B cell (primary cell): ENCODE results near the gene SDK1. TPM values are rescaled to one million over a fixed set of nuclear protein-coding genes. Genes with fewer than 3 reads are reported as not detected.

Source experiments
- ATAC-seq: fragments of 200-7000 bp; cut with Tn5 transposase; one replicate; pipeline ENCODE4 v1.10.0; 2021; ENCODE audit warnings: low read depth, mild to moderate bottlenecking, moderate number of reproducible peaks, moderate library complexity
- CTCF ChIA-PET: fragments of 350-600 bp; sonication (Branson Sonifier 250); formaldehyde crosslinking; loops from one replicate; lab custom pipeline; 2021; ENCODE audit warnings: antibody characterized with exemption, inconsistent platforms; lab: Charles Lee
- POLR2A ChIA-PET: fragments of 350-600 bp; sonication (Branson Sonifier 250); formaldehyde crosslinking; loops from one replicate; lab custom pipeline; 2021; ENCODE audit warnings: antibody characterized with exemption; lab: Charles Lee
- DNase-seq: peaks from one replicate; pipeline ENCODE4 v3.0.0; 2013
- H2AFZ ChIP-seq: 2 replicates; pipeline ENCODE4 v1.6.1; 2012; ENCODE audit warnings: mild to moderate bottlenecking, low read depth, low read length; ENCODE audit not compliant: insufficient read depth, poor library complexity, severe bottlenecking
- H3K27ac ChIP-seq, 2 donors: 1 replicate in 1 of 2; 2 replicates in 1 of 2; pipeline ENCODE4 v1.5.1; 2012 to 2013; ENCODE audit warnings: low read length in 2 of 2, mild to moderate bottlenecking in 2 of 2, moderate library complexity in 1 of 2
- H3K27me3 ChIP-seq, 4 experiments: fragments of 200-600 bp in 1 of 4; sonication (generic) in 1 of 4; replicated peaks in 1 of 4; 1 replicate in 2 of 4; 2 replicates in 2 of 4; pipeline versions ENCODE4 v1.6.1 to v1.7.0; 2013 to 2016; ENCODE audit warnings: low read length in 3 of 4, mild to moderate bottlenecking in 2 of 4, mixed read lengths in 1 of 4, moderate library complexity in 1 of 4; ENCODE audit not compliant: insufficient read depth in 4 of 4, control insufficient read depth in 3 of 4; ENCODE audit errors: control extremely low read depth in 1 of 4
- H3K36me3 ChIP-seq, 2 experiments: replicated peaks in 1 of 2; 1 replicate in 1 of 2; 2 replicates in 1 of 2; pipeline versions ENCODE4 v1.6.1 to v1.7.1; 2013; ENCODE audit warnings: low read length in 1 of 2; ENCODE audit not compliant: insufficient read depth in 2 of 2, control insufficient read depth in 1 of 2; ENCODE audit errors: control extremely low read depth in 1 of 2, extremely low read depth in 1 of 2
- H3K4me1 ChIP-seq, 2 donors: fragments of 200-600 bp in 1 of 2; sonication (generic) in 1 of 2; 1 replicate in 1 of 2; 2 replicates in 1 of 2; pipeline versions ENCODE4 v1.5.1 to v1.6.1; 2013 to 2017; ENCODE audit warnings: low read length in 2 of 2; ENCODE audit not compliant: control insufficient read depth in 2 of 2, insufficient read depth in 2 of 2
- H3K4me2 ChIP-seq: replicated peaks from 2 replicates; pipeline ENCODE3; 2012; ENCODE audit warnings: mild to moderate bottlenecking, low read depth, low read length; ENCODE audit not compliant: poor library complexity, severe bottlenecking
- H3K4me3 ChIP-seq, 5 experiments: fragments of 200-600 bp in 1 of 5; sonication (generic) in 1 of 5; 1 replicate in 3 of 5; 2 replicates in 2 of 5; pipeline versions ENCODE4 v1.5.1 to v1.7.0; 2011 to 2016; ENCODE audit warnings: low read length in 4 of 5, mild to moderate bottlenecking in 4 of 5, low read depth in 2 of 5, control low read depth in 1 of 5, moderate library complexity in 1 of 5; ENCODE audit not compliant: insufficient read depth in 1 of 5; ENCODE audit errors: control extremely low read depth in 1 of 5, extremely low read depth in 1 of 5
- H3K79me2 ChIP-seq: fragments of 200-600 bp; sonication (generic); one replicate; pipeline ENCODE4 v1.6.0; 2016; ENCODE audit warnings: low read length; ENCODE audit not compliant: control insufficient read depth, insufficient read depth
- H3K9ac ChIP-seq: fragments of 200-600 bp; sonication (generic); 2 replicates; pipeline ENCODE4 v1.6.1; 2017; ENCODE audit warnings: mild to moderate bottlenecking, low read length, moderate library complexity
- H3K9me3 ChIP-seq, 3 donors: one replicate each; pipeline versions ENCODE4 v1.6.1 to v1.7.1; 2013; ENCODE audit warnings: low read length in 2 of 3; ENCODE audit not compliant: control insufficient read depth in 2 of 3, insufficient read depth in 1 of 3; ENCODE audit errors: control extremely low read depth in 1 of 3
- H4K20me1 ChIP-seq: 2 replicates; pipeline ENCODE4 v1.6.0; 2012; ENCODE audit warnings: mild to moderate bottlenecking, low read length; ENCODE audit not compliant: insufficient read depth, control insufficient read depth, poor library complexity, severe bottlenecking
- H3K27ac Mint-ChIP-seq: one replicate; pipeline ENCODE4 v1.8.0; 2021; ENCODE audit warnings: mixed read lengths
- H3K27me3 Mint-ChIP-seq: one replicate; pipeline ENCODE4 v1.8.0; 2021; ENCODE audit warnings: mixed read lengths
- H3K4me1 Mint-ChIP-seq: one replicate; pipeline ENCODE4 v1.8.0; 2021; ENCODE audit warnings: mixed read lengths
- H3K4me3 Mint-ChIP-seq: one replicate; pipeline ENCODE4 v1.8.0; 2021; ENCODE audit warnings: mixed read lengths
- H3K9me3 Mint-ChIP-seq: one replicate; pipeline ENCODE4 v1.8.0; 2022; ENCODE audit warnings: mixed read lengths; ENCODE audit not compliant: insufficient read depth
- CTCF ChIP-seq: fragments of 200-600 bp; IDR thresholded peaks from one replicate; pipeline ENCODE4 v1.8.0; 2022; ENCODE audit warnings: antibody characterized with exemption, mild to moderate bottlenecking
- EZH2 ChIP-seq: IDR thresholded peaks from 2 replicates; pipeline ENCODE4 v1.6.1; 2012; ENCODE audit warnings: borderline replicate concordance, low read depth, mild to moderate bottlenecking, moderate library complexity, low read length; ENCODE audit not compliant: insufficient read depth, poor library complexity, severe bottlenecking
- WGBS: methylation state at CpG from one replicate; pipeline ENCODE4 v1.1.5; 2013; ENCODE audit warnings: missing lambda C conversion rate; ENCODE audit not compliant: insufficient coverage; 5-methylcytosine and 5-hydroxymethylcytosine counted together
- intact Hi-C: fragments of 100-400 bp; cut with micrococcal nuclease; formaldehyde crosslinking; loops from one replicate; pipeline ENCODE4 v1.10.0; 2022
- polyA plus RNA-seq: library from polyadenylated mRNA; depleted of rRNA; stranded (reverse); fragments of >200 nt; gene quantifications from 2 replicates; pipeline ENCODE4 v1.2.3, GENCODE V29; 2012
- total RNA-seq, 2 donors: library from RNA; stranded (reverse); fragments of 120-200 nt in 1 of 2; gene quantifications; 1 replicate in 1 of 2; 2 replicates in 1 of 2; pipeline versions ENCODE4 v1.2.3 to v1.2.4, GENCODE V29; 2013 to 2022

The SDK1 gene
- total and polyA plus RNA-seq, 2 donors (not counting 1 experiment from before 2014, with no cell fraction given): 0.73 to 2.0 TPM

- intact Hi-C loops: no loop called here
- Histone ChIP-seq H3K36me3 (no peaks in the 10 kb centered on the region), H3K27ac (no peak overlapping the region), H3K9me3 (peaks cover 0 to 11% (median 0%) of the 10 kb centered on the region in 3 donors), H3K9ac (no peak overlapping the region), H2AFZ (no peak overlapping the region), H3K27me3 (no peaks in the 10 kb centered on the region), H4K20me1 (no peaks in the 10 kb centered on the region), H3K4me2 (no peak overlapping the region), H3K4me1 (no peaks in the 10 kb centered on the region), H3K79me2 (no peaks in the 10 kb centered on the region), H3K4me3 (no peak overlapping the region)
- WGBS: 88% methylated on average over 12 of the region's 13 CpGs
- ATAC-seq: no peak
- Mint-ChIP-seq H3K4me1 (no peaks in the 10 kb centered on the region), H3K4me3 (no peak overlapping the region), H3K9me3 (no peaks in the 10 kb centered on the region), H3K27me3 (peaks cover 6% of the 10 kb centered on the region), H3K27ac (no peak overlapping the region)
- ChIA-PET CTCF (no interaction called here), POLR2A (no interaction called here)
- no peak for DNase-seq
- TF ChIP-seq EZH2 (no peak), CTCF (no peak)
These were observed 778.9 kb downstream of the SDK1 start for GRCh38 chr7:4079956-4080355.

GRCh38 chr7:4080954-4081353, 779.9 kb downstream of the SDK1 start:
- H4K20me1 ChIP-seq: no peaks in the 10 kb centered on the region
- no peak overlapping the region for H3K4me2 ChIP-seq
- peaks cover 0 to 11% (median 0%) of the 10 kb centered on the region in 3 donors for H3K9me3 ChIP-seq
- H3K9ac ChIP-seq: no peak overlapping the region
- Mint-ChIP-seq H3K27ac (no peak overlapping the region), H3K9me3 (no peaks in the 10 kb centered on the region), H3K4me1 (peaks cover 4% of the 10 kb centered on the region), H3K4me3 (no peak overlapping the region), H3K27me3 (peaks cover 6% of the 10 kb centered on the region)
- ATAC-seq: no peak
- H3K79me2 ChIP-seq: no peaks in the 10 kb centered on the region
- TF ChIP-seq EZH2 (no peak), CTCF (no peak)
- POLR2A ChIA-PET: no interaction called here
- H3K4me3 ChIP-seq: no peak overlapping the region
- no peak overlapping the region for H2AFZ ChIP-seq
- WGBS: 96% methylated on average over 11 of the region's 13 CpGs
- CTCF ChIA-PET: no interaction called here
- H3K27ac ChIP-seq: no peak overlapping the region
- no peak for DNase-seq
- H3K27me3 ChIP-seq: no peaks in the 10 kb centered on the region
- intact Hi-C loops: no loop called here
- H3K4me1 ChIP-seq: peaks cover 2% of the 10 kb centered on the region in 2 donors
- H3K36me3 ChIP-seq: no peaks in the 10 kb centered on the region
